ENCODE results near the gene RAB40AL. TPM values are rescaled to one million over a fixed set of nuclear protein-coding genes. Genes with fewer than 3 reads are reported as not detected.

The RAB40AL gene
- total and polyA plus RNA-seq, 2 of the 4 experiments (the other 2 are of a cell fraction): 0.34 to 0.36 TPM

DNA sequence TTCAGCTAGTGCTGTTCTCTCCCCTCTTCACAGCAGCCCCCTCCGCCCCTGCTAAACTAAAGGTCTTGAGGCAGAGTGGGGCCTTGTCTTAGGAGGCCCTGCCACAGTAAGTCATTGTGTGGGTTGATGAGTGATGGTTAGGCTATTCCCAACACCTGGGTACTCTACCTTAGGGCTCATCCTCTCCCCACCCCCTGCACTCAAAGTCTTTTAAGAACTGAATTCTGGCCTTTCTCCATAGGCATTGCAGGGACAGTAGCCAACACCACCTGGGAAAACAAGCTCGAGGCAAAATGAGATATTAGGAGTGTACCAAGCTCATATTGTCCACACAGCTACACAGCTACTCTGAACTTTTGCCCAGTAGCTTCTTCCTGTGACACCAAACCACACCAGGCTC, 42.5 kb downstream of the RAB40AL start:
- H4K20me1 ChIP-seq (ENCODE audit: insufficient read depth, low read length): no peaks in the 10 kb centered on the region
- H4K91ac ChIP-seq (ENCODE audit: insufficient read depth, low read depth, low read length): no peak overlapping the region
- no peak overlapping the region for H3K9ac ChIP-seq (ENCODE audit: low read depth, low read length)
- POLR2A ChIA-PET (ENCODE audit: unreplicated experiment): no interaction called here
- BruUV-seq (replicated peaks): no TSS peak
- no peak overlapping the region for H3K18ac ChIP-seq (ENCODE audit: low read depth, low read length)
- H3K27me3 ChIP-seq (ENCODE audit: control insufficient read depth, insufficient read depth, low read length): peaks cover 17% of the 10 kb centered on the region
- H3K4me3 ChIP-seq (ENCODE audit: insufficient read depth, low read depth, low read length): no peak overlapping the region
- H2AK9ac ChIP-seq (replicated peaks; ENCODE audit: low read depth, low read length, poor library complexity): no peak overlapping the region
- H2BK20ac ChIP-seq (ENCODE audit: low read depth, low read length): no peak overlapping the region
- H3K23ac ChIP-seq (ENCODE audit: low read depth, low read length): no peak overlapping the region
- DNase-seq (no peak), ATAC-seq (ENCODE audit: low read depth) (no peak)
- H2BK5ac ChIP-seq (ENCODE audit: low read depth, low read length, poor library complexity, severe bottlenecking): no peak overlapping the region
- no peak overlapping the region for H4K8ac ChIP-seq (ENCODE audit: low read depth in 2 of 2, low read length in 2 of 2)
- H2AFZ ChIP-seq (replicated peaks; ENCODE audit: low read length, poor library complexity): no peak overlapping the region
- TF ChIP-seq MAFK (IDR thresholded peaks at IDR 0.05; ENCODE audit: low read depth, low read length): no peak
- no peak for TF ChIP-seq POLR2A (IDR thresholded peaks at IDR 0.05; ENCODE audit: low read depth, low read length)
- TF ChIP-seq, protein P1, sequence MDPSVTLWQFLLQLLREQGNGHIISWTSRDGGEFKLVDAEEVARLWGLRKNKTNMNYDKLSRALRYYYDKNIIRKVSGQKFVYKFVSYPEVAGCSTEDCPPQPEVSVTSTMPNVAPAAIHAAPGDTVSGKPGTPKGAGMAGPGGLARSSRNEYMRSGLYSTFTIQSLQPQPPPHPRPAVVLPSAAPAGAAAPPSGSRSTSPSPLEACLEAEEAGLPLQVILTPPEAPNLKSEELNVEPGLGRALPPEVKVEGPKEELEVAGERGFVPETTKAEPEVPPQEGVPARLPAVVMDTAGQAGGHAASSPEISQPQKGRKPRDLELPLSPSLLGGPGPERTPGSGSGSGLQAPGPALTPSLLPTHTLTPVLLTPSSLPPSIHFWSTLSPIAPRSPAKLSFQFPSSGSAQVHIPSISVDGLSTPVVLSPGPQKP (IDR thresholded peaks at IDR 0.05; ENCODE audit: borderline replicate concordance, low read depth, low read length): no peak
- TF ChIP-seq RAD21 (IDR thresholded peaks at IDR 0.05; ENCODE audit: low read length): no peak
- no peak for TF ChIP-seq CHD1 (IDR thresholded peaks at IDR 0.05; ENCODE audit: low read depth, low read length)
- TF ChIP-seq BHLHE40 (IDR thresholded peaks at IDR 0.05; ENCODE audit: low read depth, low read length): no peak
- TF ChIP-seq, protein P2, sequence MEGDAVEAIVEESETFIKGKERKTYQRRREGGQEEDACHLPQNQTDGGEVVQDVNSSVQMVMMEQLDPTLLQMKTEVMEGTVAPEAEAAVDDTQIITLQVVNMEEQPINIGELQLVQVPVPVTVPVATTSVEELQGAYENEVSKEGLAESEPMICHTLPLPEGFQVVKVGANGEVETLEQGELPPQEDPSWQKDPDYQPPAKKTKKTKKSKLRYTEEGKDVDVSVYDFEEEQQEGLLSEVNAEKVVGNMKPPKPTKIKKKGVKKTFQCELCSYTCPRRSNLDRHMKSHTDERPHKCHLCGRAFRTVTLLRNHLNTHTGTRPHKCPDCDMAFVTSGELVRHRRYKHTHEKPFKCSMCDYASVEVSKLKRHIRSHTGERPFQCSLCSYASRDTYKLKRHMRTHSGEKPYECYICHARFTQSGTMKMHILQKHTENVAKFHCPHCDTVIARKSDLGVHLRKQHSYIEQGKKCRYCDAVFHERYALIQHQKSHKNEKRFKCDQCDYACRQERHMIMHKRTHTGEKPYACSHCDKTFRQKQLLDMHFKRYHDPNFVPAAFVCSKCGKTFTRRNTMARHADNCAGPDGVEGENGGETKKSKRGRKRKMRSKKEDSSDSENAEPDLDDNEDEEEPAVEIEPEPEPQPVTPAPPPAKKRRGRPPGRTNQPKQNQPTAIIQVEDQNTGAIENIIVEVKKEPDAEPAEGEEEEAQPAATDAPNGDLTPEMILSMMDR (conservative IDR thresholded peaks at IDR 0.05; ENCODE audit: low read depth, low read length): no peak
- no peak for TF ChIP-seq MXI1 (IDR thresholded peaks at IDR 0.05; ENCODE audit: borderline replicate concordance, low read depth, low read length)
- TF ChIP-seq MAZ (IDR thresholded peaks at IDR 0.05; ENCODE audit: borderline replicate concordance, low read depth, low read length): no peak
- TF ChIP-seq, protein P3, sequence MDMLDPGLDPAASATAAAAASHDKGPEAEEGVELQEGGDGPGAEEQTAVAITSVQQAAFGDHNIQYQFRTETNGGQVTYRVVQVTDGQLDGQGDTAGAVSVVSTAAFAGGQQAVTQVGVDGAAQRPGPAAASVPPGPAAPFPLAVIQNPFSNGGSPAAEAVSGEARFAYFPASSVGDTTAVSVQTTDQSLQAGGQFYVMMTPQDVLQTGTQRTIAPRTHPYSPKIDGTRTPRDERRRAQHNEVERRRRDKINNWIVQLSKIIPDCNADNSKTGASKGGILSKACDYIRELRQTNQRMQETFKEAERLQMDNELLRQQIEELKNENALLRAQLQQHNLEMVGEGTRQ (IDR thresholded peaks at IDR 0.05; ENCODE audit: low read depth, low read length): no peak
- no peak for TF ChIP-seq CEBPB (IDR thresholded peaks at IDR 0.05; ENCODE audit: low read depth, low read length)
- TF ChIP-seq FOS (IDR thresholded peaks at IDR 0.05; ENCODE audit: low read depth, low read length): no peak
- TF ChIP-seq RFX5 (IDR thresholded peaks at IDR 0.05; ENCODE audit: low read depth, low read length): no peak
- TF ChIP-seq RCOR1 (IDR thresholded peaks at IDR 0.05; ENCODE audit: insufficient replicate concordance, low read length): no peak
- TF ChIP-seq SMC3 (IDR thresholded peaks at IDR 0.05; ENCODE audit: low read depth, low read length): no peak
- TF ChIP-seq NFE2L2 (IDR thresholded peaks at IDR 0.05; ENCODE audit: low read depth, low read length): no peak
- in situ Hi-C loops (cut with MboI; ENCODE audit: low sequenced_read_pairs): no loop called here
- no peaks in the 10 kb centered on the region for H3K4me1 ChIP-seq (ENCODE audit: control insufficient read depth, insufficient read depth, low read length)
- no peak overlapping the region for H3K27ac ChIP-seq (ENCODE audit: insufficient read depth, low read length)
- no peak overlapping the region for H2BK15ac ChIP-seq (ENCODE audit: low read depth, low read length)
- H4K5ac ChIP-seq (ENCODE audit: low read depth, low read length): no peak overlapping the region
- dilution Hi-C loops (cut with HindIII; ENCODE audit: low sequenced_read_pairs, unreplicated experiment): no loop called here
- H2BK120ac ChIP-seq (ENCODE audit: low read depth, low read length): no peak overlapping the region
- no peaks in the 10 kb centered on the region for H3K36me3 ChIP-seq (ENCODE audit: control insufficient read depth, insufficient read depth, low read length)
- H3K56ac ChIP-seq (ENCODE audit: extremely low read depth, insufficient read depth, low read length): no peak overlapping the region
- no peak overlapping the region for H3K4ac ChIP-seq (ENCODE audit: low read depth, low read length)
- H3K4me2 ChIP-seq (ENCODE audit: low read depth, low read length): no peak overlapping the region
- WGBS, 2 experiments (ENCODE audit: extremely low coverage in 2 of 2, insufficient read length in 1 of 2): no CpG with 5 or more reads among the region's 2 CpGs
- H3K9me1 ChIP-seq (ENCODE audit: insufficient read depth, low read length): no peaks in the 10 kb centered on the region
- CTCF ChIA-PET: no interaction called here
- H3K14ac ChIP-seq (replicated peaks; ENCODE audit: low read depth, low read length): no peak overlapping the region
- H3K9me3 ChIP-seq (ENCODE audit: control insufficient read depth, insufficient read depth, low read length): no peaks in the 10 kb centered on the region
- no peaks in the 10 kb centered on the region for H3K79me1 ChIP-seq (ENCODE audit: low read depth in 1 of 2, low read length in 2 of 2)
- intact Hi-C loops (cut with micrococcal nuclease): no loop called here
- no peak overlapping the region for H2AK5ac ChIP-seq (ENCODE audit: low read depth, low read length)

All from IMR-90 (cell line).